ENCODE results near the gene SAP30BP.

GRCh38 chr17:75679706-75680211 lies 12.6 kb downstream of the SAP30BP start:
- no peak for TF ChIP-seq CTCF (IDR thresholded peaks at IDR 0.05 in 2 of 3, conservative IDR thresholded peaks at IDR 0.05 in 1 of 3; ENCODE audit: control insufficient read depth in 2 of 3, extremely low read depth in 1 of 3, insufficient read depth in 1 of 3, low read depth in 3 of 3, low read length in 3 of 3)
- TF ChIP-seq BHLHE40 (IDR thresholded peaks at IDR 0.05; ENCODE audit: borderline replicate concordance in 1 of 2, low read depth in 2 of 2, low read length in 1 of 2): no peak
- TF ChIP-seq NBN (IDR thresholded peaks at IDR 0.05): no peak
- no peak for TF ChIP-seq POLR2A (IDR thresholded peaks at IDR 0.05; ENCODE audit: low read depth, low read length)
- no peak for TF ChIP-seq RAD21 (IDR thresholded peaks at IDR 0.05; ENCODE audit: insufficient read depth, low read depth, low read length)
- no peak for TF ChIP-seq RELA (IDR thresholded peaks at IDR 0.05; ENCODE audit: borderline replicate concordance, partially characterized antibody)
